GM18870 (cell line): ENCODE measurements around the gene CPPED1.

ENCODE experiments used
- ATAC-seq: cut with Tn5 transposase; IDR thresholded peaks from one replicate; pipeline ENCODE4 v1.9.1; 2021; ENCODE audit warnings: moderate library complexity; ENCODE audit not compliant: unreplicated experiment

CPPED1 gene

GRCh38 chr16:12688951-12689850 is 114.5 kb downstream of the CPPED1 start:
- no peak for ATAC-seq

- ATAC-seq, result no peak
Measured at GRCh38 chr16:12685806-12686205, 117.9 kb downstream of the CPPED1 start.

GRCh38 chr16:12682432-12683165 is 121.1 kb downstream of the CPPED1 start:
- no peak for ATAC-seq

- ATAC-seq, result no peak
Measured at GRCh38 chr16:12681653-12682052, 122.0 kb downstream of the CPPED1 start.

- ATAC-seq, result no peak
Measured at GRCh38 chr16:12680531-12680930, 123.2 kb downstream of the CPPED1 start.

- no peak for ATAC-seq
Measured at GRCh38 chr16:12679660-12680272, 123.9 kb downstream of the CPPED1 start.

GRCh38 chr16:12678983-12679382 is 124.7 kb downstream of the CPPED1 start:
- no peak for ATAC-seq

GRCh38 chr16:12677502-12677901 is 126.2 kb downstream of the CPPED1 start:
- no peak for ATAC-seq

GRCh38 chr16:12675852-12676251 is 127.8 kb downstream of the CPPED1 start:
- ATAC-seq, result no peak

GRCh38 chr16:12675046-12675445 is 128.6 kb downstream of the CPPED1 start:
- ATAC-seq, result no peak

GRCh38 chr16:12674524-12674923 is 129.2 kb downstream of the CPPED1 start:
- no peak for ATAC-seq

- ATAC-seq, result no peak
Measured at GRCh38 chr16:12674071-12674470, 129.6 kb downstream of the CPPED1 start.

- ATAC-seq, result no peak
Measured at GRCh38 chr16:12673466-12673865, 130.2 kb downstream of the CPPED1 start.

- ATAC-seq, result no peak
Measured at GRCh38 chr16:12672986-12673385, 130.7 kb downstream of the CPPED1 start.

GRCh38 chr16:12669908-12670307 is 133.8 kb downstream of the CPPED1 start:
- no peak for ATAC-seq

GRCh38 chr16:12667909-12668308 is 135.8 kb downstream of the CPPED1 start:
- no peak for ATAC-seq

- ATAC-seq, result no peak
Measured at GRCh38 chr16:12664164-12664733, 139.4 kb downstream of the CPPED1 start.

GRCh38 chr16:12661656-12662172 is 142.0 kb downstream of the CPPED1 start:
- no peak for ATAC-seq

GRCh38 chr16:12659871-12660270 is 143.8 kb downstream of the CPPED1 start:
- ATAC-seq, result no peak

- ATAC-seq, result no peak
Measured at GRCh38 chr16:12658506-12658905, 145.2 kb downstream of the CPPED1 start.

- no peak for ATAC-seq
Measured at GRCh38 chr16:12655537-12655936, 148.2 kb downstream of the CPPED1 start.
